GM19351 (cell line): Measurements from ENCODE around the gene TMEM119.
A peak's percentile ranks its signal among the peaks of the same experiment; 100 is the strongest.
"Not testable (repeated sequence)": the region's sequence is repeated elsewhere in the genome, so short reads cannot be mapped to it uniquely, and the experiment has no call there.

Experiments used
- ATAC-seq: cut with Tn5 transposase; IDR thresholded peaks from one replicate; pipeline ENCODE4 v1.9.1; 2021; ENCODE audit warnings: mild to moderate bottlenecking, moderate library complexity; ENCODE audit not compliant: unreplicated experiment

The TMEM119 gene

DNA sequence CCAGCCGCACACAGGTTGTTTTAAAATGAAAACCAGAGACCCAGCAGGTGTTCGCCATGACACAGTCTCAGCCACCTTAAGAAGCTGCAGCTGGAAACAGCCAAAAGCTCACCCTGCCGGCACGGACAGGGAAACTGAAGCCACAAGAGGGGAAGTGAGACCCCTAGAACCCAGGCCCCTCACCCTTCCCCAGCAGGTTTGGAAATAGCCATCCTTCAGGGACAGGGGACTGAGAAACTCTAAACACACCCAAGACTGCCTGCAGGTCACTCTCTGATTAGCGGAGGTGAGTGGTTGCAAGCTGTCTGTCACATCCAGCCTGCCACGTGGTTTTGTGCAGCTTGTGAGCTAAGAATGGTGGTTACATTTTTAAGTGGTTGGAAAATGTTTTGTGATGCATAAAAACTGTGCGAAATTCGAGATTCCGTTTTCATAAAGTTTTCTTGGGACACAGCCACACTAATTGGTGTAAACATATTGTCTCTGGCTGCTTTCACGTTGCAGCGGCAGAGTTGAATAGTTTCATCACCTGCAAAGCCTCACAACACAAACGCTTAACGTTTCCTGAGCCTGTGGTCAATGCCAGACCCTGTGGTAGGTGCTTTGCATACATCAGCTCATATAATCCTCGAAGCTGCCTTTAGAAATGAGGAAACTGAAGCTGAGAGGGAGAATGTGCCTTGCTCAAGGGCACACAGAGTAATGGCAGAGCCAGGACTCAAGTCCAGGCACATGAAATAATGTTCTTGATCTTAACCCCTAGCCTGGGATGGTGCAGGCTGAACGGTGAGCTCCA, 37.5 kb upstream of the TMEM119 start:
- ATAC-seq: peak; percentile 63

DNA sequence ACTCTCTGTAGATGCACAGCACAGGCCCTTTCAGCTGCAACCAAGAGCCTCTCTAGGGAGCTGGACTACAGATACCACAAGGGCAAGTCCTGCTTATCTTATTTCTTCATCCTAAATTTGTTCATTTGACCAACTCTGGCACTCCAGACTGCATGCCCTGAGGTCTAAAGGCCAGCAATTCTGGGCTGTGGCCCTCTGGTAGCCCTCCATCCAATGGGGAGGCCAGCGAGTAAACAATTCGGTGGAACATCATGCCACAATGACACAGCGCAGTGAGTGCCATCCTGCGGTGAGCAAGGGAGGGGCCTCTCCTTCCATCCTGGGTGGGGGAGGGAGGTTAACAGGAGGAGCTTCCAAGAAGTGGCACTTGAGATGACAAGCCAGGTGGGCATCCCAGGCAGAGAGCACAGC, 36.5 kb upstream of the TMEM119 start:
- ATAC-seq: no peak

DNA sequence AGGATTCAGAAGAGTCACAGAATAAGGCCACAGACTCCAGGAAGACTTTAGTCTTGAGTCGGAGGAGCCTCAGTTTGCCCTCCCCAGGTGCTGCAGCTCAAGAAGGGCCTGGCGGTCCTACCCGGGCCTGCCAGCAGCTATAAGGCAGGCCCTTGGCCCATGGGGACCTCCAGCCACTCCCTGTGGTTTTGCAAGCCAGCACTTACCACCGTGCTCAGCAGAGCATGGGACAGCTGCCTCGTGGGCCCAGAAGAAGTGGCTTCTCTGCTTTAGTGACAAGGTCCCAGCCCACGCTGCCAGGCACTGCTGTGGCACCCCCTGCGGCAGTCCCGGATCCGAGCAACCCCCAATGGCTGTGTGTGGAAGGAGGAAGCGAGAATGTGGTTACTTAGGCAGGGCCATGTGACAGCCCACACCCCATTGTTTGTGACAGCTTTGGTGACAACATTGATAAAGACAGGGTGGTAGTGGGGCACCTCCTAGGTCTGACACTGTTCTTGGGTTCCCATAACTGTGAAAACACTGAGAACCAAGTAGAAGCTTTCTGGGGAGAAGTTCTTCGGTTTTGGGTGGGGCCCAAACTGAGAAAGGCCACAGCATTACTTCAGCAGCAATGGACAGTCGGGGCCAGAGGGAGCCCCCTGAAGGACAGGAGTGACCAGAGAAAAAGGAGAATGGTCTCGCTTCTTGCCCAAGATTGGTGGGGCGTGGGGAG, 35.8 kb upstream of the TMEM119 start, which contains the start of gene SELPLG:
SELPLG (minus strand) TSS at position 361 of the 715 bp plus-strand sequence. CDS start 9,587 bp downstream, outside the sequence.
- peak; percentile 51 for ATAC-seq

DNA sequence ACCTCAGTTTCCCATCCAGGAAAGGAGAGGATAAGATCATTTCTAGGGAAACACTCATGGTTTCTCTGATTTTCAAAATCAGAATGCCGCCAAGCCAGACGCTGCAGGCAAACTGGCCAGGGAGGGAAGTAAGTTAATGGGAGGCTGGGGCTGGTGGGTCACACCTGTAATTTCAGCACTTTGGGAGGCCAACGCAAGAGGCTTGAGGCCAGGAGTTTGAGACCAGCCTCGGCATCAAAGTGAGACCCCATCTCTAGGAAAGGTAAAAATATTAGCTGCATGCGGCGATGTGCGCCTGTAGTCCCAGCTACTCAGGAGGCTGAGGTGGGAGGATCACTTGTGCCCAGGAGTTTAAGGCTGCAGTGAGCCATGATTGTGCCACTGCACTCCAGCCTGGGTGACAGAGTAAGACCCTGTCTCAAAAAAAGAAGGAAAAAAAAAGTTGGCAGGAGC, 35.2 kb upstream of the TMEM119 start:
- no peak for ATAC-seq

DNA sequence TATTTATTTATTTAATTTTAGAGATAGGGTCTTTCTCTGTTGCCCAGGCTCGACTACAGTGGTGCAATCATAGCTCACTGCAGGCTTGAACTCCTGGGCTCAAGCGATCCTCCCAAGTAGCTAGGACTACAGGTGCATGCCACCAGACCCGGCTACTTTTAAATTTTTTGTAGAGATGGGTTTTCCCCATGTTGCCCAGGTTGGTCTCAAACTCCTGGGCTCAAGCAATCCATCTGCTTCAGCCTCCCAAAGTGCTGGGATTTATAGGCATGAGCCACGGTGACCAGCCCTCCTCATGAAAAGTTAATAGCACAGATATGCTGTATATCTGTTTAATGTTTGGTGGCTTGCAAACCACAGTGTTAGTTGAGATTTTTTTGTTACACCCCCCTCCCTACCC, 33.4 kb upstream of the TMEM119 start:
- not testable (repeated sequence) for ATAC-seq

DNA sequence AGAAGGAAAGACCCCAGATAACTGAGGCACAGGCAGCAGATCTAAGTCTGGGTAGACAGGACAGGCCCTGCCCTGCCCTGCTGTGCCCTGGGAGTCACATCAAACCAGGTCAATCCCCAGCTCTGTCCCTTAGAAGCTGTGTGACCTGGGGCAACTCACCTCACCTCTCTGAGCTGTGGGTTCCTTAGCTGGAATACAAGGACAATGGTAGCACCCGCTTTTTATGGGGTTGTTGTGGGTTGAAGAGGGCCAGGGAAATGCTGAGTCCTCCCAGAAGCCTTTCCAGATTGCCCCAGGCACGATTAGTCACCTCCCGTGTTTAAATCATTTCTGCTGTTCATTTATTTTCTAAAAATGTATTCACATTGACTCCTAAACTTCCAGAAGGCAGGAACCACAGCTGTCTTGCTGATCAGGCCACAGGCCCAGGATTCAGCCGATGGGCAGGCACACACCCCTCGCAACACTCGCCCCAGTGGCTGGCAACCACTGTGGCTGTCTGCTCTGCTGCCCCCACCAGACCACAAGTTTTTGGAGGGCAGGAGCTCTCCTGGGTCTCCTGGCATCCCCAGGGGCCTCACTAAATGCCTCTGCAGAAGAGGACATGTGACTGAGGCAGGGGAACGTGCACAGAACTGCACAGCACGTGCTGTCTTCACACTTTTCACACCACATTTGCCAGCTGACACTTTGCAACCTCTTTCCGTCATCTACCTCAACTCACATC, 32.8 kb upstream of the TMEM119 start:
- no peak for ATAC-seq

DNA sequence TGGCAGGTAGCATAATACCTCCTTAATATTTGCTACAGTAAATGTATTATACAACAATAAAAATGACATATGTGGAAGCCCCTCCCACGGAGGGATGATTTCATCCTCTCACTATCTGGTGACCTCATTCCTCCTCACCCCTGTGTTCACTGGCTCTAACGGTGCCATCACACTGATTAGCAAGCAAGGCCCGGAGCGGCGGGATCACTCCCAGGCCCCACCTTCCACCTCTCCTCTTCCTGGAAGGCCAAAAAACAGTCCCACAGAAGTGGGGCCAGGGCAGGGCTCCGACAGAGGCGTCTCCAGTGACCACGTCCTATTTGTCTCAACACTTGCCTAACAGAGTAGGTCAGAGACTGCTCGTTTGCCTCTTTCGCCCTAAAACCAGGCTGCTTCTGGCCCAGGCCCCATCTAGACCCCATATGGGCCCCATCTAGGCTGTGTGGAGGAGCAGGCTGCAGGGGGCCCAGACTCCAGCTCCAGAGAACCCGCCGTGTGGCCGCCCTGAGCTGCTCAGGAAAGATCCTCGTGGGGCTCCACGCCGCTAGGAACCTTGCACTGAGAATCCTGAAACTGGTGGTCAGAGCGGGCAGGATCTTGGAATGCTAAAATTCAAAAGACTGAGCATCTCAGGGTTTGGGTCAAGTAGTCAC, 32.1 kb upstream of the TMEM119 start:
- ATAC-seq: no peak

DNA sequence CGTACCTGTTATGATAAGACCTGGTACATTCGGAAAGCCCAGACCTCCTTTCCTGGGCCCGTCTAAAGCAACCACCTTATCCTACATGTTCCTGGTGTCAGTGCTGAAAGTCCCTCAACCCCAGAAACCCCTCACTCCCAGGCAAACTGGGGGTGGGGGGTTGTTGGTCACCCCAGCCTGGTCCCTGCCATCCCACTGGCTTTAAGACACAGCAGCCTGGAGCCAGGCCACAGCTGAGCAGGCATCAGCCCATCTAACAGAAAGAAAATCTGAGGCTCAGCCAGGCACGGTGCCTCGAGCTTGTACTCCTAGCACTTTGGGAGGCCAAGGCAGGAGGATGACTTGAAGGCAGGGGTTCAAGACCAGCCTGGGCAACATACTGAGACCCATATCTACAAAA, 31.3 kb upstream of the TMEM119 start:
- no peak for ATAC-seq

DNA sequence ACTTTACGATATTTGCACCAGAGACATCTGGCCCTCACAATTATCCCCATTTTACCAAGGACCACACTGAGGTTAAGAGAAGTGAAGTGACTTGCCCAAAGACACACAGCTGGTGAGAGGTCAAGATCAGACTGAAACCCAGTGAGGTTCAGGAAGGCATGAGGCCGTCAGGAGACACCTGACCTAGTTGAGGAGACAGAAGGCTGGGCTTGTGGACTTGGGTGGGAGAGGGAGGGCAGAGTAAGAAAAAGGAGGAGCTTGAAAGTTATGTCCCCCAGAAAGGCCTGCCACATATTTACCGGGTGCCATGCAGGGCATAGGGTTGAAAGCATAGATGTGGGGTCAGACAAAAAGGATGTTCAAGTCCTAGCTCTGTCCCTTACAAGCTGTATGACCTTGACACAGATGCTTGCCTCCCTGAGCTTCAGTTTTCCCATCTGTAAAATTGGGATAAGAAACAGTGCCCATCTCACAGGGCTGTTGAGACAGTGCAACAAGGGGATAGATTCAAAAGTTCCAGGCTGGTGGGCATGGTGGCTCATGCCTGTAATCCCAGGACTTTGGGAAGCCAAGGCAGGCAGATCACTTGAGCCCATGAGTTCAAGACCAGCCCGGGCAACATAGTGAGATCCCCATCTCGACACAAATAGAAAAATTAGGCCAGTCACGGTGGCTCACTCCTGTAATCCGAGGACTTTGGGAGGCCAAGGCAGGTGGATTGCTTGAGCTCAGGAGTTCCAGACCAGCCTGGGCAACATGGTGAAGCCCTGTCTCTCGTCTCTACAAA, 29.4 kb upstream of the TMEM119 start:
- no peak for ATAC-seq

DNA sequence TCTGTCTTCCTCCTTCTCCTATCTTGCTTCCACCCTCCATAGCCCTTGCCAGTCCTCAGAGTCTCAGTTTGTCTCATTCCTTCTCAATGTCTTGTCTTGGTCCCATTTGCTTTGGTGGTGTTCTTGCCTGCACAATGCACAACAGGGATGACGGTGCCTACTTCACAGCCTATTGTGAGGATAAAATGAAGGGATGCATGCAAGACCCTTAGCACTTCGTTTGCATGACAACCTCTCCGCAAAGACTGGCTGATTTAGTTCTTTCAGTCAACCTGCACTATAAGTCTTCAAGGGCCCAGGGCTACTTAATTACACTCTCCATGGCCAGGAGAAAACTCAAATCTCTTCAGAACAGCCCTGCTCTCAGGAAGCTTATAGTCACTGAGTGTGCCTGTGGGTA, 27.3 kb upstream of the TMEM119 start:
- no peak for ATAC-seq

DNA sequence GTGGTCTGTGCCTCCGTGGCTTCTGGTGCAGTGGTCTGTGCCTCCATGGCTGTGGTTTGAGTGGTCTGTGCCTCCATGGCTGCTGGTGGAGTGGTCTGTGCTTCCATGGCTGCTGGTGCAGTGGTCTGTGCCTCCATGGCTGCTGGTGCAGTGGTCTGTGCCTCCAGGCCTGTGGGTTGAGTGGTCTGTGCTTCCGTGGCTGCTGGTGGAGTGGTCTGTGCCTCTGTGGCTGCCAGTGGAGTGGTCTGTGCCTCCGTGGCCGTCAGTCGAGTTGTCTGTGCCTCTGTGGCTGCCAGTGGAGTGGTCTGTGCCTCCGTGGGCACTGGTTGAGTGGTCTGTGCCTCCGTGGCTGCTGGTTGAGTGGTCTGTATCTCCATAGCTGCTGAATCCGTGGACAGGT, 25.7 kb upstream of the TMEM119 start:
- no peak for ATAC-seq

DNA sequence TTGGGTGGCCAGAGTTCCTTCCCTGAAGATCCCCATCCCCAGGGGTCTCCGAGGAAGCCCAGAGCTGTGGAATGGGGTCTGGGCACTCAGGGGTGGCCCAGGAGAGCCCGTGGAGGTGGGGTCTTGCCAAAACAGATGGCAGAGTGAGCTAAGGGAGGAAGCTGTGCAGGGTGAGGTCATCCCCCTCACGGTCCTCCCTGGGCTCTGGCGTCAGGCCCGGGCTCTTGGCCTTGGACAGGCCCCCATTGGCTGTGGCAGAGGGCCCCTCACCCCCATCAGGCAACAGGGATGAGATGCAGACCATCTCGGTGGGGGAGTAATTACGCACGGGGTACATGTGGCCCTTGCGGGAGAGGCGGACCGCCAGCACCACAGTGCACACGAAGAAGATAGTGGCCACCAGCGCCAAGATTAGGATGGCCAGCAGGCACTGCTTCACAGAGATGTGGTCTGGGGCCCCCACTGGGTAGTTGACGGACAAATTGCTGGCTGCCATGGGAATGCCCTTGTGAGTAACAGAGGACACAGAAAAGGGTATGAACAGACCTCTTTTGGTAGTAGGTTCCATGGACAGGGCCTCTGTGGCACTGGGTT, 25.1 kb upstream of the TMEM119 start:
- ATAC-seq: no peak

DNA sequence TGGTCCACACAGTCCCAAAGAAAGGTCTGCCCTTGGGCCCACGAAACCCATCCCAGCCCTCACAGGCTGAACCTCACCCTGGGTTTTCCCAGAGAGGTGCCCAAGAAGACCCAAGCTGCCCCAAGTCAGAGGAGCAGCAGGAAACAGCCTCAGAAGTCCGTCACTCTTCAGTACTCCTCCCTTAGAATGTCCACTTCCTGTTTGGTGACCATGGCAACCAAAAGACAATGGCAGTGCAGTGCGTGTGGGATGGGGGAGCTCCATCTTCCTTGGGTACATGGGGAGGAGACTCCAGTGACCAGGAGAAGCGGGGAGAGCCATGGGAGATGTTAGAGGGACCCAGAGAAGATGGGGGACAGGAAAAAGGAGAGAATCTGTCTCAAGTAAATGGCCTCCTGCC, 24.5 kb upstream of the TMEM119 start:
- no peak for ATAC-seq

DNA sequence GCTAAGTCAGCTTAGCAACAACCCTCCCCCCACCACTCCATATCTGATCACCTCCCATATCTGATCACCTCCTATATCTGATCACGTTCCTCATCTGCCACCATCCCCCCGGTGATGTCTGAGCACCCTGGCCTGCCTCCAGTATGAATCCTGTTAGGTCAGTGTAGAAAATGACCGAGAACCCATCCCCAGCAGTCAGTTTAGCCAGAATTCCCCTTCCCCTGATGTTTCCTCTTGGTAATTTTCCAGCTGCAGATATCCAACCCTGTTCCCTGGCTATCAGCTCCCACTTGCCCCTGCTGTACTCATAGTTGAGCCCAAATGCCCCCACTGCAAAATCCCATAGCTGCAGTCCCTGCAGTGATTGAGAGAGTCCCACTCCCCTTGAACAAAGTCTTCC, 23.3 kb upstream of the TMEM119 start:
- ATAC-seq: no peak

DNA sequence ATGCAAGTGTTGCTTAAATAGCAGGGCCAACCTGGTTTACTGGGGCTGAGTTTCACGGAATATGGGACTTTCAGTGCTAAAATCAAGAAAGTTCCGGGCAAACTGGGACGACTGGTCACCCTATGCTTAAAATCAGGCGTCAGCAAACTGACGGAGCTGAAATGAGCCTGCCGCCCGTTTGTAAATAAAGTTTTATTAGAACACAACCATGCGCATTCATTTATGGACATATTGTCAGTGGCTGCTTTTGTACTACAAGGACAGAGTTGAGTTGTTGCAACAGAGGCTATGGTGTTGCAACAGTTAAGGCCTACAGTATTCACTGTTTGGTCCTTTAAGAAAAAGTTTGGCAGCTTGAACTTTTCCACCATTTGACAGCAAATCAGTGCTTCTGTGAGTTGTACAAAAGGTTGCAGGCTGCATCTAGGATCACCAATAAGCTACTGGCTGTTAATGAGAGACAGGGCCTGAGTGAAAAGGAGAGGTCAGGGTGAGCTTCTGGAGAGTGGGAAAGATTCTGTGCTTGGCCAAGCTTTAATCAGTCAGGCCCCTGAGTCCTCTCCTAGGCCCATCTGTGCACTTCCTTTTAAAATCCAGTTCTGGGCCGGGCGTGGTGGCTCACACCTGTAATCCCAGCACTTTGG, 22.5 kb upstream of the TMEM119 start:
- ATAC-seq: no peak

DNA sequence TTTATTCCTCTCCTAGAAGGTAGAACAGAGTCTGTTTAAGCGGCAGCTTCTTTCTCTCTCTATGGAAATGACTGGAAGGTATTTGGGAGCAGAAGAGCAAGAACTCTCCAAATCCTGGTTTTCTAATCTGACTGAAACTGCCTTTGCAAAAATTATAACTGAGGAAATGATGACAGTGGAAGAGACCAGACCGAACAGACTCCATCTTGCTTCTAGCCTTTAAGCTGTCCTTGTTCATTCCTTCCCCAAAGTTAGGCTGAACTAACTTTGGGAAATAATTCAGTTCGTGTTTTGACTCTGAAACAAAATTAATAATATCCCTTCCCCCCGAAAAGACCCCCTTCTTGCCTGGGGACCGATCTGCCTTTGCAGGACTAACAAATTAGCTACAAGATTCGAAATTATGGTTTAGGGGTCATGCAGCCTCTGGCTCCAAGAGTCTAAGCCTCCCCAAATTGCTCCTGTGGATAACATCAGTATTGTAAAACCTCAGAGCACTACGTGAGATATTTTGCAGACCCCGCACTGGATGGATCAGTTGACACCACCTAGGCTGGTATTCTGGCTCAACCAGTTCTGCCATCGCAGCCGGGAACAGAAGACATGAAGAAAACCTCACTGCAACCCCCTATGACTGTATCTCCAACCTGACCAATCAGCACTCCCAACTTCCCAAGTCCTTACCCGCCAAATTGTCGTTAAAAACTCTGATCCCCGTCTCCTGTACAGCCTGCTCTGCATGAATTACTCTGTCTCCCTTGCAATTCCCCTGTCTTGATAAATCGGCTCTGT, 21.7 kb upstream of the TMEM119 start:
- ATAC-seq: no peak

DNA sequence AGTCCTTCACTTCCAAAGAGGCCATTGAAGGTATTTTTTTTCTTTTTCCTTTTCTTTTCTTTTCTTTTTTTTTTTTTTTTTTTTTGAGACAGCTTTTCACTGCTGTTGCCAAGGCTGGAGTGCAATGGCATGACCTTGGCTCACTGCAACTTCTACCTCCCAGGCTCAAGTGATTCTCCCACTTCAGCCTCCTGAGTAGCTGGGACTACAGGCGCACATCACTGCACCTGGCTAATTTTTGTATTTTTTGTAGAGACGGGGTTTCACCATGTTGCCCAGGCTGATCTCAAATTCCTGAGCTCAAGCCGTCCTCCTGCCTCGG, 21.0 kb upstream of the TMEM119 start:
- ATAC-seq: not testable (repeated sequence)

DNA sequence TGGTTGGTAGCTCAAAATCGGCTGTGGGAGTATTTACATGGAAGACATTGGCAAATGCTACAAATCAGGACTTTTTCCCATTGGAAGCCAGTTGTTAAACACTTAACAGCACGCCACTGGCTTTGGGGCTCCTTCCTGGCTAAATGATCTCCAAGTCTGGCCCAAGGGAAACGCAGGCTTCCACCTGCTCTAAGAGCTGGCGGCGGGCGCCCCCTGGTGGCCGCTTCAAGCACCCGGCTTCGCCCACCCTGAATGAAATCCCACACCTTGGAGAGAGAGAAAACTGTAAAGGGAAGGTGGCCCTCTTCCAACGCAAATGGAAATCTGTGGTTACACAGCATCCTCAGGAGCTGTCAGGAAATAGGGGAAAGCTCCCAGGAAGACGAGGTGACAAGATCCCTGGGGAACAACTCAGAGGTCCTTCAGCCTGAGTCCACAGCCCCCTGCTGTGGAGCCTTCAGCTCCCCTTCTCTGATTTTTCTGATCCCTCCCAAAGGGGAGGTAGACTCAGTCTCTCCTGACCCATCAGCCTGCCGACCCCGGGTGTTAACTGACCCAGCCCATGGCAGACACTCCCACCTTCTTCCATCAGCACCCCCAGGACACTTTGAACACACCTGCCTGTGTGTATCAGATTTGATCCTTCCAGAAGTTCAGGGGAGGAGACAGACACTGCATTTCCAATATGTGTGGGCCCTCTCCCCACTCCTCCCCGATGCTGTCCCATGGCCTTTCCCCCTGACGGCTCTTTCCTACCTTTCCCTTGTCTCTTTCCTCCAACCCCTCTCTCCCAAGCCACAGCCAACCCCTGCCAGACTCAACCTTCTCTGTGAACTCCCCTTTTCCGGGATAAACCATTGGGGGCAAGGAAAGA, 20.4 kb upstream of the TMEM119 start:
- peak; percentile 53 for ATAC-seq
